ENCODE data around the gene TMEM97. TPM values are rescaled to one million over a fixed set of nuclear protein-coding genes. Genes with fewer than 3 reads are reported as not detected.
"Not testable (repeated sequence)": the region's sequence is repeated elsewhere in the genome, so short reads cannot be mapped to it uniquely, and the experiment has no call there.

Gene TMEM97
- total RNA-seq, 1 experiment from 2014 or later = 55.6 TPM

DNA sequence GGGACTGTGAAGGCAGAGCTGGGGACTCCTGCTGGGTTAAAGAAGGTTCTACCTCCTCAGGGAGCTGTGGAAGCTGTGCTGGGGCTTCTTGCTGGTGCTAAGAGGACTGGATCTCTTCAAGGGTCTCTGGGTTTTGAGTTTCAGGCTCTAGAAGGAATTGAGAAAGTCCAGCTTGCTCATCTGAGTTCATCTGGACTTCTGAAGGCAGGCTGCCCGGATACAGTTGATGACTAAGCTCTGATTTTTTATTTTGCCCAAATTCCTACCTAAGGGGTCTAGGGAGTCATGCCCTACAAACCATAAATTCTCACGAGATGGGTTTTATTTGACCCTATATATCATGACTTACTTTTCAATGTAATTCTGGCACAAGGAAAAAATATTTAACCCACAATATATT is 46.8 kb upstream of the TMEM97 start:
- CTCF ChIA-PET = no interaction called here
- H3K9me3 ChIP-seq (ENCODE audit: control insufficient read depth in 1 of 2, insufficient read depth in 1 of 2, low read depth in 1 of 2, low read length in 2 of 2) = peaks cover 0 to 4% of the 10 kb centered on the region in 2 experiments; a peak in 1 of 4 replicates
- no peaks in the 10 kb centered on the region for H3K36me3 ChIP-seq (ENCODE audit: control insufficient read depth in 1 of 2, insufficient read depth in 2 of 2, low read length in 2 of 2)
- RAD21 ChIA-PET (ENCODE audit: low non-redundant PET in 1 of 2, low total read pairs in 2 of 2, uncharacterized antibody in 2 of 2, unreplicated experiment in 2 of 2) = no interaction called here
- H3K9ac ChIP-seq (ENCODE audit: low read length) = no peak overlapping the region
- no peaks in the 10 kb centered on the region for H3K79me2 ChIP-seq (ENCODE audit: insufficient read depth, low read length)
- no peak overlapping the region for H3K4me3 ChIP-seq (replicated peaks in 1 of 2; ENCODE audit: low read depth in 1 of 2, low read length in 2 of 2)
- H3K9me2 ChIP-seq (ENCODE audit: insufficient read depth) = no peaks in the 10 kb centered on the region
- TF ChIP-seq SP1 (IDR thresholded peaks at IDR 0.05; ENCODE audit: low read depth) = no peak
- no peak for TF ChIP-seq EZH2phosphoT487 (IDR thresholded peaks at IDR 0.05; ENCODE audit: borderline replicate concordance)
- no peak for TF ChIP-seq POLR2AphosphoS5 (IDR thresholded peaks at IDR 0.05; ENCODE audit: low read depth, low read length)
- no peak for TF ChIP-seq EZH2 (IDR thresholded peaks at IDR 0.05)
- no peak for TF ChIP-seq CBX3 (IDR thresholded peaks at IDR 0.05; ENCODE audit: low read depth)
- no peak for TF ChIP-seq SRF (IDR thresholded peaks at IDR 0.05; ENCODE audit: low read depth)
- TF ChIP-seq ZBTB33 (IDR thresholded peaks at IDR 0.05; ENCODE audit: extremely low read depth, insufficient replicate concordance, low read length) = no peak
- TF ChIP-seq TCF7L2 (IDR thresholded peaks at IDR 0.05; ENCODE audit: borderline replicate concordance, extremely low read depth, insufficient read depth, insufficient read length) = no peak
- intact Hi-C loops (cut with micrococcal nuclease) = no loop called here
- no peak overlapping the region for H2AFZ ChIP-seq (ENCODE audit: low read depth, low read length, poor library complexity, severe bottlenecking)
- 0 out of 2 replicates have a peak, but pooled peaks cover 4% of the 10 kb centered on the region for H3K27me3 ChIP-seq (ENCODE audit: insufficient read depth, low read length)
- H3K27ac ChIP-seq (ENCODE audit: low read depth, low read length) = no peak overlapping the region
- POLR2A ChIA-PET = no interaction called here
- no peak for ATAC-seq
- no peak for DNase-seq (ENCODE audit: low read depth, low spot score)
- no peak overlapping the region for H3K4me2 ChIP-seq (ENCODE audit: low read length)
- no peaks in the 10 kb centered on the region for H3K4me1 ChIP-seq (ENCODE audit: control insufficient read depth in 1 of 2, insufficient read depth in 2 of 2, low read length in 2 of 2)
- H4K20me1 ChIP-seq (ENCODE audit: insufficient read depth) = no peaks in the 10 kb centered on the region
- BruUV-seq (replicated peaks) = no TSS peak

DNA sequence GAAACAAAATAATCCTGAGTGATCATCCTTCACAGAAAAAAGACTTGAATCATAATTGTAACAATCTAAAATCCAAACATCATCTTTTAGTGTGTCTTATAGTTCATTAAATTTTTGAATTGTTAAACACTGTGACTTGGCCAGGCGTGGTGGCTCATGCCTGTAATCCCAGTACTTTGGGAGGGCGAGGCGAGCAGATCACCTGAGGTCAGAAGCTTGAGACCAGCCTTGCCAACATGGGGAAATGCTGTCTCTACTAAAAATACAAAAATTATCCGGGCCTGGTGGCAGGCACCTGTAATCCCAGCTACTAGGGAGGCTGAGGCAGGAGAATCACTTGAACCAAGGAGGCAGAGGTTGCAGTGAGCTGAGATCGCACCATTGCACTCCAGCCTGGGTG is 45.7 kb upstream of the TMEM97 start:
- H3K79me2 ChIP-seq (ENCODE audit: insufficient read depth, low read length); DNase-seq (ENCODE audit: low read depth, low spot score); H3K4me3 ChIP-seq (replicated peaks in 1 of 2; ENCODE audit: low read depth in 1 of 2, low read length in 2 of 2); RAD21 ChIA-PET (ENCODE audit: low non-redundant PET in 1 of 2, low total read pairs in 2 of 2, uncharacterized antibody in 2 of 2, unreplicated experiment in 2 of 2); H3K27ac ChIP-seq (ENCODE audit: low read depth, low read length); H3K9ac ChIP-seq (ENCODE audit: low read length); BruUV-seq (replicated peaks); H3K9me3 ChIP-seq (ENCODE audit: control insufficient read depth in 1 of 2, insufficient read depth in 1 of 2, low read depth in 1 of 2, low read length in 2 of 2); H4K20me1 ChIP-seq (ENCODE audit: insufficient read depth); H3K9me2 ChIP-seq (ENCODE audit: insufficient read depth); H3K4me2 ChIP-seq (ENCODE audit: low read length); H3K4me1 ChIP-seq (ENCODE audit: control insufficient read depth in 1 of 2, insufficient read depth in 2 of 2, low read length in 2 of 2); CTCF ChIA-PET; ATAC-seq; POLR2A ChIA-PET; H3K27me3 ChIP-seq (ENCODE audit: insufficient read depth, low read length); H2AFZ ChIP-seq (ENCODE audit: low read depth, low read length, poor library complexity, severe bottlenecking); H3K36me3 ChIP-seq (ENCODE audit: control insufficient read depth in 1 of 2, insufficient read depth in 2 of 2, low read length in 2 of 2); intact Hi-C loops (cut with micrococcal nuclease): not testable (repeated sequence)
